PFSK-1 (cell line): ENCODE results near the gene NUF2.

Source experiments
- FOXP2 ChIP-seq: optimal IDR thresholded peaks from 2 replicates; pipeline ENCODE3; 2011; ENCODE audit warnings: borderline replicate concordance, control low read depth, inconsistent platforms; ENCODE audit not compliant: insufficient read depth; ENCODE audit errors: extremely low read length, extremely low read depth
- POLR2AphosphoS5 ChIP-seq: IDR thresholded peaks from 2 replicates; pipeline ENCODE4 v1.6.1; 2012; ENCODE audit warnings: low read depth, mild to moderate bottlenecking, control low read depth, low read length, moderate library complexity
- REST ChIP-seq, 2 experiments: IDR thresholded peaks; 2 replicates each; pipeline versions ENCODE4 v1.6.1 to v1.8.0; 2011 to 2012; ENCODE audit warnings: low read depth in 2 of 2, low read length in 2 of 2, control low read depth in 1 of 2, inconsistent platforms in 1 of 2, mild to moderate bottlenecking in 1 of 2, moderate library complexity in 1 of 2; ENCODE audit not compliant: insufficient read depth in 1 of 2
- SIN3A ChIP-seq: IDR thresholded peaks from 2 replicates; pipeline ENCODE4 v1.6.1; 2012; ENCODE audit warnings: mild to moderate bottlenecking, low read length, moderate library complexity, borderline replicate concordance; ENCODE audit not compliant: insufficient read depth
- TAF1 ChIP-seq: IDR thresholded peaks from 2 replicates; pipeline ENCODE4 v1.6.1; 2012; ENCODE audit warnings: low read length, control low read depth, borderline replicate concordance; ENCODE audit not compliant: insufficient read depth

- no peak for TF ChIP-seq REST (IDR thresholded peaks at IDR 0.05; ENCODE audit: insufficient read depth in 1 of 2, low read depth in 2 of 2, low read length in 2 of 2)
- no peak for TF ChIP-seq POLR2AphosphoS5
- no peak for TF ChIP-seq SIN3A
- TF ChIP-seq TAF1 = no peak
- TF ChIP-seq FOXP2 = no peak
These were observed 16.3 kb upstream of the NUF2 start for GRCh38 chr1:163305441-163305840.
